ENCODE measurements around the gene GBP5. TPM values are rescaled to one million over a fixed set of nuclear protein-coding genes. Genes with fewer than 3 reads are reported as not detected.

Gene GBP5
- total RNA-seq, 2 experiments from 2014 or later = 84.3 to 85.5 TPM

DNA sequence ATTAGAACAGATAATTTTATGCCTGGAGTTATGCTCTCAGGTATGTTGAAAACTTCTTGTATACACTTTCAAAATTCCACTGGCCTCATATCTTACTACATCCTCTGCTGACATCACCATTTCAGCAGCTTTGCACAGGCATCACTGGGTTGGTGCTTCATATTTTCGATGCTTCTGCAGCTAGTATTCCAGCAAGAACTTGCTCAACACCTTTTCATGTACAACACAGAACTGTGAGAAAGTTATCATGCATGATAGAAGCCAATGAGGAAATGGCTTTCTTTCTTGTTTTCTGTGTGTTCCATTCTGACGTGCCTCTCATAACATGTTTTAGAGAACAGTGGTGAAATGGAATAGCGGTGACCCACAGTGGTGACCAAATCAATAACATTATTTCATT is 5.1 kb upstream of the GBP5 start:
- Mint-ChIP-seq H3K9me3 (peaks cover 3% of the 10 kb centered on the region), H3K27ac (peak overlapping the region; percentile 86), H3K4me3 (no peak overlapping the region), H3K4me1 (ENCODE audit: low read depth) (peaks cover 78% of the 10 kb centered on the region), H3K27me3 (ENCODE audit: low read depth) (no peaks in the 10 kb centered on the region), H3K36me3 (ENCODE audit: low read depth) (peaks cover 2% of the 10 kb centered on the region)
- CTCF ChIA-PET = interaction anchor here (0.8 to 5.2 kb wide), 10 partner anchors 19 to 294 kb away, joined by 3 to 38 read pairs (median 4); partner anchors contain the start of gene GBP4
- intact Hi-C loops (cut with micrococcal nuclease) = loop anchor here (1.0 to 5.0 kb wide), 5 partner anchors 21 to 475 kb away; no protein-coding TSS in a partner anchor
- DNase-seq = peak; percentile 54

DNA sequence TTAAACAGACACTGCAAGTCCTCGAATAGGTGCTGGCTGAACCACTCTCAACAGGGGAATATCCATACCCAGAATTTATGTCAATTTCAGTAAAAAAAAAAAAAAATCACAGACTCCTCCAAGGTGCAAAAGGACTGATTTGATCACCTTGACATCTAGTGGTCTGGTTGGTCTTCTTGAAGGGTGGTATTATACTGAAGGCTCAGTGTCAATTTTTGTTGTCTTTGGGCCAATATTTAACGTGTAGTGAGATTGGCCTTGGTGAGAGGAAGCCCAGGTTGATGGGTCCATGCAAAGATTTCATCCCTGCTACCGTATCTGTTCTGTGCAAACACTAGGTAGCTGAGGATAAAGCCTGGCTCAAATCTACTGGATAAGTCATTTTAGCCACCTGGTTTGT is 4.0 kb upstream of the GBP5 start:
- intact Hi-C loops (cut with micrococcal nuclease) = loop anchor here (1.0 to 5.0 kb wide), 9 partner anchors 82 to 474 kb away; partner anchors contain the start of gene GBP3
- DNase-seq = no peak
- peaks cover 10% of the 10 kb centered on the region for H3K36me3 Mint-ChIP-seq (ENCODE audit: low read depth)
- CTCF ChIA-PET = interaction anchor here (0.7 to 7.2 kb wide), 13 partner anchors 9 to 292 kb away, joined by 3 to 73 read pairs (median 5); partner anchors contain the start of genes GBP4 and GBP6
- no peak overlapping the region for H3K4me3 Mint-ChIP-seq
- no peaks in the 10 kb centered on the region for H3K27me3 Mint-ChIP-seq (ENCODE audit: low read depth)
- peak overlapping the region; percentile 61 for H3K27ac Mint-ChIP-seq
- H3K4me1 Mint-ChIP-seq (ENCODE audit: low read depth) = peaks cover 71% of the 10 kb centered on the region
- H3K9me3 Mint-ChIP-seq = peaks cover 3% of the 10 kb centered on the region

DNA sequence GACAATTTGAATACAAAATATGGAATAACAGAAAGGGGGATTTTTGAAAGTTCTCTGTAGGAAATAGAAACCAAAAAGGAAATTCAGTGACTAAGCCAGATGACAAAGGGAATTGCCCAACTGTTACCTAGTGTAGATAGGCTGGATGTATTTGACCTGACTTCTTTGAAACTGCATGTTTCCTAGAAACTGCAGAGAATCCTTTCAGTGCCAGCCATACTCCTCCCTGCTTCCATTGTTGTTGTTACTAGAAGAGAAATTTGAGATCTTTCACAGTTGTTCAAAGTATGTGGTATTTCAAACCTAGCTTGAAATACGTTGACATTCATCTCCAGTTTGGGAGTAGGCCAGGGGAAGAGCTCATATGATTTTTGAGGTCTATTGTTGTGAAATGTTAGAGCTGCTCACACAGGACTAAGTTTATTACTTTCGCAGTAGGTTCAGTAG is 1.8 kb upstream of the GBP5 start:
- CTCF ChIA-PET = interaction anchor here (0.7 to 7.2 kb wide), 10 partner anchors 12 to 291 kb away, joined by 3 to 73 read pairs (median 8); partner anchors contain the start of gene GBP6
- peaks cover 3% of the 10 kb centered on the region for H3K9me3 Mint-ChIP-seq
- H3K36me3 Mint-ChIP-seq (ENCODE audit: low read depth) = peaks cover 20% of the 10 kb centered on the region

GRCh38 chr1:89273324-89273778 is 691 bp upstream of the GBP5 start:
- H3K4me3 Mint-ChIP-seq = peak overlapping the region; percentile 91
- intact Hi-C loops (cut with micrococcal nuclease) = loop anchor here (2.0 to 5.0 kb wide), 3 partner anchors 15 to 274 kb away; no protein-coding TSS in a partner anchor
- H3K36me3 Mint-ChIP-seq (ENCODE audit: low read depth) = peaks cover 28% of the 10 kb centered on the region
- peak; percentile 39 for DNase-seq
- H3K9me3 Mint-ChIP-seq = peaks cover 3% of the 10 kb centered on the region
- CTCF ChIA-PET = interaction anchor here (0.6 to 7.2 kb wide), 16 partner anchors 12 to 289 kb away, joined by 3 to 73 read pairs (median 4); partner anchors contain the start of genes GBP2, GBP3 and GBP4
- peaks cover 61% of the 10 kb centered on the region for H3K4me1 Mint-ChIP-seq (ENCODE audit: low read depth)
- peak overlapping the region; percentile 98 for H3K27ac Mint-ChIP-seq
- no peaks in the 10 kb centered on the region for H3K27me3 Mint-ChIP-seq (ENCODE audit: low read depth)

More for the DNA sequence above, 1.8 kb upstream of the GBP5 start:
- Mint-ChIP-seq H3K4me3 (peak overlapping the region; percentile 91), H3K27ac (peak overlapping the region; percentile 98), H3K4me1 (ENCODE audit: low read depth) (peaks cover 57% of the 10 kb centered on the region), H3K27me3 (ENCODE audit: low read depth) (no peaks in the 10 kb centered on the region)
- intact Hi-C loops (cut with micrococcal nuclease) = loop anchor here (1.0 to 5.0 kb wide), 14 partner anchors 25 to 445 kb away; partner anchors contain the start of genes GBP1, GBP2 and GTF2B
- DNase-seq = peak; percentile 35

DNA sequence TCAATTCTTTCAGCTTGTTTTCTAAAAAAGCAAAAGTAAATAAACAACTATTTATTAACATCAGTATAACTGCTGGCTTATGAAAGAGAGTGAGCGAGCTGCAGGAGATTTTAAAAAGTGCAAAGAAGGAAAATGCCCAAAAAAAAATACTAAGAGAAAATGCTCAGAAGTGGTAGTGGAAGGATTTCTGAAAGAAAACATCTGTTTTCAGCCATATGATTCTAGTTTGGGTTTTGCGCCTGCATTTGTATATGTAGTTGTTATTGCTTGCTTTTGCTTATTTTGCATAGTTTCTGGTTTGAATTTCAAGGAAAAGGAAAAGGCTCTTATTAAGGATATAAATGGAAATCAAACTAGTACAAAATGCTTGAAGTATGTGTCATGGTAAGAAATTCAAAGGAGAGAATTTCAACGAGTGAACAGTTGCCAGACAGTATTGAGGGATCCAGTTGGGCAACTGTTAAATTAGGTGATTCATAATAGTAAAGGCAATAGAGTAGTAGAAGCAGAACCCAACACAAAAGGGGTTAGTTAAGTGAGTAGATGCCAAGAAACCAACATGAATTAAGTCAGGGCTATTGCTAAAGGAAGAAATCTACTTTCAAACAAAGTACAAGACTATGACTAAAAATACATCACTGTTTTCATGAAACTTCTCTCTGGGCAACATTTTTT is 1.2 kb downstream of the GBP5 start:
- Mint-ChIP-seq H3K4me1 (ENCODE audit: low read depth) (peaks cover 60% of the 10 kb centered on the region), H3K36me3 (ENCODE audit: low read depth) (peaks cover 42% of the 10 kb centered on the region), H3K27ac (peak overlapping the region; percentile 98), H3K27me3 (ENCODE audit: low read depth) (no peaks in the 10 kb centered on the region), H3K4me3 (peak overlapping the region; percentile 91), H3K9me3 (peaks cover 3% of the 10 kb centered on the region)
- CTCF ChIA-PET = interaction anchor here (0.7 to 7.2 kb wide), 14 partner anchors 10 to 288 kb away, joined by 3 to 73 read pairs (median 4); partner anchors contain the start of genes GBP2 and GBP4
- intact Hi-C loops (cut with micrococcal nuclease) = loop anchor here (2.0 to 5.0 kb wide), 3 partner anchors 13 to 276 kb away; no protein-coding TSS in a partner anchor
- DNase-seq = no peak

GRCh38 chr1:89270423-89270822 is 2.2 kb downstream of the GBP5 start:
- DNase-seq = no peak
- peak overlapping the region; percentile 91 for H3K4me3 Mint-ChIP-seq
- H3K4me1 Mint-ChIP-seq (ENCODE audit: low read depth) = peaks cover 59% of the 10 kb centered on the region
- intact Hi-C loops (cut with micrococcal nuclease) = loop anchor here (5.0 kb wide), 2 partner anchors 257 to 277 kb away; no protein-coding TSS in a partner anchor
- H3K36me3 Mint-ChIP-seq (ENCODE audit: low read depth) = peaks cover 50% of the 10 kb centered on the region
- CTCF ChIA-PET = interaction anchor here (0.6 to 7.2 kb wide), 10 partner anchors 10 to 287 kb away, joined by 3 to 73 read pairs (median 3); partner anchors contain the start of gene GBP4
- H3K27me3 Mint-ChIP-seq (ENCODE audit: low read depth) = no peaks in the 10 kb centered on the region
- H3K9me3 Mint-ChIP-seq = peaks cover 3% of the 10 kb centered on the region
- H3K27ac Mint-ChIP-seq = peak overlapping the region; percentile 98

DNA sequence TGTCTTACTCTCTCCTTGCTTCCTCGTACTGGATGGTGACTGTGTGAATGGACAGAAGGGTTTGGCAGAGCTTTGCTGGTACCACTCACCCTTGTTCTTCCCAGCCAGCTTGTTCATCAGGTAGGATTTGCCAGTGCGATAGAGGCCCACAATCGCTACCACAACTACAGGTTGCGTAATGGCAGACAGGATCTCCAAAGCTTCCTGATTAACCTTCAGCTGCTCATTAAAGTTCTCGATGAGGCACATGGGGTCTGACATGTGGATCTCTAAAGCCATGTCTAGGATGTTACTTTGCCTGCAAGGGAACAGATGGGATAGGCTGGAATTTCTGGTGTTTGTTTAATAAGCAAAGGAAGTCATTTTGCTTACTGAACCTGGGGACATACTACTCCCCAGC is 3.4 kb downstream of the GBP5 start:
- Mint-ChIP-seq H3K9me3 (peaks cover 3% of the 10 kb centered on the region), H3K27ac (peak overlapping the region; percentile 61), H3K4me1 (ENCODE audit: low read depth) (peaks cover 52% of the 10 kb centered on the region), H3K27me3 (ENCODE audit: low read depth) (no peaks in the 10 kb centered on the region), H3K36me3 (ENCODE audit: low read depth) (peaks cover 55% of the 10 kb centered on the region), H3K4me3 (peak overlapping the region; percentile 51)
- no peak for DNase-seq
- CTCF ChIA-PET = interaction anchor here (0.6 to 4.2 kb wide), 4 partner anchors 10 to 285 kb away, joined by 3 to 17 read pairs (median 4); no protein-coding TSS in a partner anchor
- intact Hi-C loops (cut with micrococcal nuclease) = no loop called here

DNA sequence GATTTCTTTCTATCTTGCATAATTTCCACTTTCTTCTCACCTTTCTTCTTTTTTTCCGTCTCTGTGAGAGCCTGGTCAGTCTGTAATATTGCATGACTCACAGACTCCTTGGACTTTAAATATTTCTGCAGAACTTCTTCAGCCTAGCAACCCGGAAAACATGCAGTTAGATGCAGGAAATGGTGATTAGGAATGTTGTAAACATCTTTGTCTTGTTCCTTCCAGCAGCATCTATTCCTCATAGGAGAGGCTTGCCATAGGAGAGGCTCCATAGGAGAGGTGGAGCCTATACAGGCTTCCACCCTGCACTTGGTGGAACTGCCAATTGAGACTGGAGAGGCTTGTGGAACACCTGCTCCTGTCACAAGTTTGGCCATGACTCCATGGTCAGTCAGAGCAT is 10.0 kb downstream of the GBP5 start:
- no peaks in the 10 kb centered on the region for H3K9me3 Mint-ChIP-seq
- H3K4me3 Mint-ChIP-seq = no peak overlapping the region
- peaks cover 71% of the 10 kb centered on the region for H3K4me1 Mint-ChIP-seq (ENCODE audit: low read depth)
- no peak overlapping the region for H3K27ac Mint-ChIP-seq
- H3K27me3 Mint-ChIP-seq (ENCODE audit: low read depth) = no peaks in the 10 kb centered on the region
- CTCF ChIA-PET = no interaction called here
- peaks cover 67% of the 10 kb centered on the region for H3K36me3 Mint-ChIP-seq (ENCODE audit: low read depth)
- intact Hi-C loops (cut with micrococcal nuclease) = no loop called here
- DNase-seq = no peak

- CTCF ChIA-PET = interaction anchor here (1.3 kb wide), 1 partner anchor 10 kb away, joined by 5 read pairs; the partner anchor contains the start of gene GBP5
- Mint-ChIP-seq H3K27ac (no peak overlapping the region), H3K4me1 (ENCODE audit: low read depth) (peaks cover 70% of the 10 kb centered on the region), H3K27me3 (ENCODE audit: low read depth) (no peaks in the 10 kb centered on the region), H3K9me3 (peaks cover 2% of the 10 kb centered on the region), H3K36me3 (ENCODE audit: low read depth) (peaks cover 64% of the 10 kb centered on the region), H3K4me3 (no peak overlapping the region)
- DNase-seq = no peak
- intact Hi-C loops (cut with micrococcal nuclease) = no loop called here
These were observed 10.6 kb downstream of the GBP5 start for GRCh38 chr1:89261926-89262515.

- Mint-ChIP-seq H3K27ac (peak overlapping the region; percentile 78), H3K9me3 (peaks cover 3% of the 10 kb centered on the region), H3K4me3 (no peak overlapping the region), H3K27me3 (ENCODE audit: low read depth) (no peaks in the 10 kb centered on the region), H3K36me3 (ENCODE audit: low read depth) (peaks cover 62% of the 10 kb centered on the region), H3K4me1 (ENCODE audit: low read depth) (peaks cover 66% of the 10 kb centered on the region)
- CTCF ChIA-PET = interaction anchor here (0.7 to 1.3 kb wide), 3 partner anchors 8 to 12 kb away, joined by 3 to 5 read pairs (median 5); partner anchors contain the start of gene GBP5
- intact Hi-C loops (cut with micrococcal nuclease) = no loop called here
- DNase-seq = no peak
These were observed 11.9 kb downstream of the GBP5 start for GRCh38 chr1:89260566-89261255.

GRCh38 chr1:89260042-89260441 is 12.6 kb downstream of the GBP5 start:
- no peaks in the 10 kb centered on the region for H3K27me3 Mint-ChIP-seq (ENCODE audit: low read depth)
- H3K4me3 Mint-ChIP-seq = peak overlapping the region; percentile 15
- intact Hi-C loops (cut with micrococcal nuclease) = no loop called here
- peaks cover 3% of the 10 kb centered on the region for H3K9me3 Mint-ChIP-seq
- H3K4me1 Mint-ChIP-seq (ENCODE audit: low read depth) = peaks cover 67% of the 10 kb centered on the region
- DNase-seq = no peak
- H3K27ac Mint-ChIP-seq = peak overlapping the region; percentile 86
- H3K36me3 Mint-ChIP-seq (ENCODE audit: low read depth) = peaks cover 66% of the 10 kb centered on the region
- CTCF ChIA-PET = interaction anchor here (0.7 to 0.9 kb wide), 2 partner anchors 8 to 10 kb away, joined by 3 to 5 read pairs; no protein-coding TSS in a partner anchor
